ENCODE data around the gene H2BK1. TPM values are rescaled to one million over a fixed set of nuclear protein-coding genes. Genes with fewer than 3 reads are reported as not detected.

H2BK1 gene
- total RNA-seq, 2 experiments from 2014 or later = not detected

- H3K4me3 Mint-ChIP-seq = peak overlapping the region; percentile 99
- no peaks in the 10 kb centered on the region for H3K9me3 Mint-ChIP-seq
- H3K36me3 Mint-ChIP-seq (ENCODE audit: low read depth) = peaks cover 34% of the 10 kb centered on the region
- H3K27me3 Mint-ChIP-seq (ENCODE audit: low read depth) = no peaks in the 10 kb centered on the region
- CTCF ChIA-PET = interaction anchor here (0.8 to 12.4 kb wide), 4 partner anchors 19 to 102 kb away, joined by 3 to 97 read pairs (median 3); no protein-coding TSS in a partner anchor
- peaks cover 32% of the 10 kb centered on the region for H3K4me1 Mint-ChIP-seq (ENCODE audit: low read depth)
- intact Hi-C loops (cut with micrococcal nuclease) = loop anchor here (2.0 kb wide), 3 partner anchors 51 to 407 kb away; partner anchors contain the start of gene ABCB8
- no peak overlapping the region for H3K27ac Mint-ChIP-seq
- DNase-seq = no peak
Measured at GRCh38 chr7:151225948-151226510, 15.7 kb upstream of the H2BK1 start.

DNA sequence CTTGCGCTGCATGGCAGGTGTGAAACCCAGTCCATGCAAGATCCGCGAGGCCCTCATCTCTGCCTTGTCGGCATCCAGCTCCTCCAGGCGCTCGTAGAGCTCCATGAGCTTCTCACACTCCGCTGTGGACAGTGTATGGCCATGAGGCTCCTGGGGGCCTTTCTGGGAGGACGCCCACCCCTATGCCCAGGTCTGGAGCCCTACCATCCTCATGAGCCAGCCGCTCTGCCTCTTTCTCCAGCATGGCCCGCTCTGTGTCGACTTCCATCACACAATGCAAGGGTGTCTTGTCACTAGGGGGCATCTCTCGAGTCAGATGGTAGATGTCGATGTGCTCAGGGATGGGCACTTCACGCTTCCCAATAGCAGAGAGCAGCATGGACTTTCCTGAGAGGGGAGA is 13.4 kb upstream of the H2BK1 start:
- Mint-ChIP-seq H3K36me3 (ENCODE audit: low read depth) (peaks cover 44% of the 10 kb centered on the region), H3K9me3 (no peaks in the 10 kb centered on the region), H3K4me3 (no peak overlapping the region), H3K27me3 (ENCODE audit: low read depth) (no peaks in the 10 kb centered on the region), H3K27ac (no peak overlapping the region), H3K4me1 (ENCODE audit: low read depth) (peaks cover 32% of the 10 kb centered on the region)
- intact Hi-C loops (cut with micrococcal nuclease) = no loop called here
- no peak for DNase-seq
- CTCF ChIA-PET = interaction anchor here (0.6 to 12.4 kb wide), 2 partner anchors 16 to 22 kb away, joined by 3 to 97 read pairs; no protein-coding TSS in a partner anchor

DNA sequence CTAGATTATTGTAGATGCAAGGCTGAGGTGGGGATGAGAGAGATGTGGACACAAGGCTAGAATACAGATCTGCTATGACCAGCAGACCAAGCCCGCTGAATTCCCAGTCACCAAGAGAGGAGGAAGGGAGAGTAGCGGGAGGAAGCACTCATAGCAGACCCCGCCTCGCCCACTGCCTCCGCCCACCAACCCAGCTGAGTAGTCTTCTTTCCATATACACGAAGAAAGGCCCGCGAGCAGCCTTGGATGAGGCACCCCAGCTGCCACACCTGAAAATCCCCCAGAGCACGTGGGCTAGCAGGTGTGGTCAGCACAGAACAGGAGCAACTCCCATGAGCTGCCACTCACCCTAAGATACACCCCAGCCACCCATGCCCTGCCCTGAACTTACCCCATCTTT is 7.9 kb upstream of the H2BK1 start:
- Mint-ChIP-seq H3K27me3 (ENCODE audit: low read depth) (no peaks in the 10 kb centered on the region), H3K36me3 (ENCODE audit: low read depth) (peaks cover 49% of the 10 kb centered on the region), H3K4me3 (no peak overlapping the region), H3K4me1 (ENCODE audit: low read depth) (no peaks in the 10 kb centered on the region), H3K27ac (no peak overlapping the region), H3K9me3 (no peaks in the 10 kb centered on the region)
- CTCF ChIA-PET = interaction anchor here (12.4 kb wide), 1 partner anchor 27 kb away, joined by 97 read pairs; no protein-coding TSS in a partner anchor
- no peak for DNase-seq
- intact Hi-C loops (cut with micrococcal nuclease) = no loop called here

DNA sequence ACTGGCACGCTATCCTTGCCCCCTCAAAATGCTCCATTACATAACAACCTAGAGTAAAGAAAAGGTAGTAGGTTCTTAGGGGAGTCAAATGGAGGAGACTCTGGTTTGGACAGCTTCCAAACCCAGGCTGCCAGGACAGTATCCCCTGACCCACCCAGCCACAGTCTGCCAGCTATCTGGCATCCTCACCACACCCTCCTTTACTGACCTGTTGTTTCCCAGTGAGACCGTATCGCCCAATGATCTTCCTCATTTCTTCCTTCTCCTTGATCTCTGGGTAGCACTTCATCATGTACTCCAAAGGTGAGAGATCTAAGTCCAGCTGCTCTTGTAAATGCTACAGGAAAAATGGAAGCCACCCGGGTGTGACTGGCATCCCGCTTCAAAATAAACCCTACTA is 5.1 kb upstream of the H2BK1 start:
- intact Hi-C loops (cut with micrococcal nuclease) = no loop called here
- peaks cover 42% of the 10 kb centered on the region for H3K36me3 Mint-ChIP-seq (ENCODE audit: low read depth)
- no peak for DNase-seq
- no peak overlapping the region for H3K4me3 Mint-ChIP-seq
- H3K27ac Mint-ChIP-seq = no peak overlapping the region
- no peaks in the 10 kb centered on the region for H3K9me3 Mint-ChIP-seq
- no peaks in the 10 kb centered on the region for H3K27me3 Mint-ChIP-seq (ENCODE audit: low read depth)
- H3K4me1 Mint-ChIP-seq (ENCODE audit: low read depth) = no peaks in the 10 kb centered on the region
- CTCF ChIA-PET = interaction anchor here (0.6 kb wide), 1 partner anchor 40 kb away, joined by 3 read pairs; no protein-coding TSS in a partner anchor

DNA sequence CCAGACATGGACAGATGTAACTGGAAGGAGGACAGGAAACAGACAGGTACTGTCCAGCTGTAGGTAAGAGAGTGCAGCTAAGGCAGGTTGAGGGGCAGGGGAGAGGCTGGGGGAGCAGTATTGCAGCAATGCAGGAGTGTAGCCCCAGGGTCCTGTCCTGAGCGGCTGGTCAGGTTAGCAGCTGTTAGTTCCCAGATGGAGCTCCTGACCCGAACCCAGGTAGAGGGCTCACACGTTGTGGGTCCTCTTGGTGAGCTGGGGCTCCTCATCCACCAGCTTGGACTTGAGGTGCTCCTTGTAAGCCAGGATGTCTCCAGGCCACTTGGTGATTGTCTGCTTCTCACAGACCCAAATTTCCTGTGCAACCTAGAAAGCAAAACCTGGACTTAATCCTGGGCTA is 3.5 kb upstream of the H2BK1 start:
- CTCF ChIA-PET = interaction anchor here (0.7 to 2.0 kb wide), 2 partner anchors 30 to 96 kb away, joined by 3 to 7 read pairs; no protein-coding TSS in a partner anchor
- Mint-ChIP-seq H3K4me1 (ENCODE audit: low read depth) (no peaks in the 10 kb centered on the region), H3K27me3 (ENCODE audit: low read depth) (no peaks in the 10 kb centered on the region), H3K4me3 (no peak overlapping the region), H3K27ac (no peak overlapping the region), H3K36me3 (ENCODE audit: low read depth) (peaks cover 34% of the 10 kb centered on the region), H3K9me3 (no peaks in the 10 kb centered on the region)
- intact Hi-C loops (cut with micrococcal nuclease) = no loop called here
- no peak for DNase-seq

GRCh38 chr7:151212626-151213025 is 2.3 kb upstream of the H2BK1 start:
- no peak for DNase-seq
- Mint-ChIP-seq H3K9me3 (no peaks in the 10 kb centered on the region), H3K27me3 (ENCODE audit: low read depth) (no peaks in the 10 kb centered on the region), H3K36me3 (ENCODE audit: low read depth) (peaks cover 23% of the 10 kb centered on the region), H3K4me1 (ENCODE audit: low read depth) (peaks cover 3% of the 10 kb centered on the region), H3K27ac (no peak overlapping the region), H3K4me3 (no peak overlapping the region)
- intact Hi-C loops (cut with micrococcal nuclease) = no loop called here
- CTCF ChIA-PET = interaction anchor here (1.1 to 2.0 kb wide), 2 partner anchors 22 to 31 kb away, joined by 3 to 7 read pairs; no protein-coding TSS in a partner anchor

- no peak for DNase-seq
- Mint-ChIP-seq H3K9me3 (no peaks in the 10 kb centered on the region), H3K4me3 (no peak overlapping the region), H3K27me3 (ENCODE audit: low read depth) (no peaks in the 10 kb centered on the region), H3K4me1 (ENCODE audit: low read depth) (peaks cover 15% of the 10 kb centered on the region), H3K36me3 (ENCODE audit: low read depth) (peaks cover 22% of the 10 kb centered on the region), H3K27ac (no peak overlapping the region)
- CTCF ChIA-PET = interaction anchor here (0.9 to 1.1 kb wide), 2 partner anchors 14 to 33 kb away, joined by 3 read pairs; no protein-coding TSS in a partner anchor
- intact Hi-C loops (cut with micrococcal nuclease) = no loop called here
Measured at GRCh38 chr7:151211155-151211772, 976 bp upstream of the H2BK1 start.

DNA sequence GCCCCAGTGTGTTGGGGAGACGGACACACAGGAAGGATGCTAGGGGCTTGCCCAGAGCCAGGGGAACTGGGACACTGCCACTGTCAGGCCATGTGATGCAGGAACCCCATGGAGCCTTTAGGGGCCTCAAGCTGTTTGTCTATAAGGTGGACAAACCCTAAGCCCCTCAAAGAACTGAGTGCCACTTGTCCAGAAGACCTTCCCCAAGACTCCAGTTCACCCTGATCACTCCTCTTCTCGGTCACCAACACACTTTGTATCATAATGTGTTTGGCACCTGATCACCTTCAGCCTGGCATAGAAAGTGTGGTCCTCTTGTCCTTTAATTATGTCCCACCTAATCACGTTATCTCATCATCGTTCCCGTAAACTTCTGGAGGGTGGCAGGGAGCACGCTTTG is 700 bp downstream of the H2BK1 start:
- Mint-ChIP-seq H3K4me1 (ENCODE audit: low read depth) (peaks cover 17% of the 10 kb centered on the region), H3K27ac (no peak overlapping the region), H3K4me3 (no peak overlapping the region), H3K9me3 (no peaks in the 10 kb centered on the region), H3K27me3 (ENCODE audit: low read depth) (peaks cover 2% of the 10 kb centered on the region), H3K36me3 (ENCODE audit: low read depth) (peaks cover 9% of the 10 kb centered on the region)
- intact Hi-C loops (cut with micrococcal nuclease) = no loop called here
- CTCF ChIA-PET = no interaction called here
- no peak for DNase-seq

DNA sequence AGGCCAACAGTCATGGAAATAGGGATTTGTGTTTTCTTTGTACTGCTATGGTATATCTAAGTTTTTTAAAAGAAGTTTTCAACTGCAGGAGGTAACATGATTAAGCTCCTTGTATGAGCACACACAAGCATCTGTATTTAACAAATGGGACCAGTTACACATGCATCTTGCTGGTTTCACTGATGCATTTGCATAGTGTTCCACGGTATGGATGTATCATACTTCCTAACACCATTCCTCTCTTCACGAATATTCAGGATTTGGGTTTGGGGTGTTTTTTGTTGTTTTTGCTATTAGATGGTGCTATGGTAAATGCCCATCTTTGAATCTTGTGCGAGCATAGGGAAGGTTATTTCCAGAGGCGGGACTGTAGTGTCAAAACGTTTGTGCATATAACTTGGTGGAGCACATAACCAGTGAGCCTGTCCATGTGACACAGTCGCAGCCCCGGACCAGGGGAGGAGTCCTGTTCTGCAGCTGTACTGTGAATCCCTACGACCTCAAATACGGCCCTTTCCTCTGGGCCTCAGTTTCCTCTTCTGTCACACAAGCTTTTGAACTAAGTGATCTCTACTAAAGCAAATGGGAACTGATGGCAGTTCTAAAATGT is 1.9 kb downstream of the H2BK1 start:
- Mint-ChIP-seq H3K4me3 (no peak overlapping the region), H3K36me3 (ENCODE audit: low read depth) (peaks cover 3% of the 10 kb centered on the region), H3K27me3 (ENCODE audit: low read depth) (peaks cover 2% of the 10 kb centered on the region), H3K4me1 (ENCODE audit: low read depth) (peaks cover 17% of the 10 kb centered on the region), H3K9me3 (no peaks in the 10 kb centered on the region), H3K27ac (no peak overlapping the region)
- intact Hi-C loops (cut with micrococcal nuclease) = no loop called here
- no peak for DNase-seq
- CTCF ChIA-PET = interaction anchor here (0.9 kb wide), 1 partner anchor 36 kb away, joined by 3 read pairs; no protein-coding TSS in a partner anchor

GRCh38 chr7:151207804-151208203 is 2.5 kb downstream of the H2BK1 start:
- intact Hi-C loops (cut with micrococcal nuclease) = no loop called here
- H3K9me3 Mint-ChIP-seq = no peaks in the 10 kb centered on the region
- no peak for DNase-seq
- CTCF ChIA-PET = interaction anchor here (0.9 kb wide), 1 partner anchor 36 kb away, joined by 3 read pairs; no protein-coding TSS in a partner anchor
- no peaks in the 10 kb centered on the region for H3K36me3 Mint-ChIP-seq (ENCODE audit: low read depth)
- H3K4me1 Mint-ChIP-seq (ENCODE audit: low read depth) = peaks cover 17% of the 10 kb centered on the region
- H3K27ac Mint-ChIP-seq = no peak overlapping the region
- no peak overlapping the region for H3K4me3 Mint-ChIP-seq
- peaks cover 2% of the 10 kb centered on the region for H3K27me3 Mint-ChIP-seq (ENCODE audit: low read depth)

DNA sequence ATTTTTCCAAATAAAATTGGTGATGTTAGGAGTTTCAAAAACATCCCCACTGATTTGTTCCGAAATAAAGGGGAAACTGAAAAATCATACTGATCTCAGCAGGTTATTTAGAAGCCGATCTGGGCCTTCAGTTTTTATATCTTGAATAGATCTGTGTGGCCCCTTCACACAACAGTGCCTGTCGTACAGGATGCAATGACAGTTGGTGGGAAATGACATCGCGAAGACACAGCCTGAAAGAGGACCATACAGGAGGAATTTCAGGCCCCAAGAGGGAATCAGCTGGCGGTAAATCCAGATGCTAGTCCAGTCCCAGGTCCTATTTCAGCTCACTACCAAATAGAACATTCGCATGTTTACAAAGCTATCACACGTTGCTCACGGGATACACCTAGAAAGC is 3.0 kb downstream of the H2BK1 start:
- no peak for DNase-seq
- no peak overlapping the region for H3K27ac Mint-ChIP-seq

DNA sequence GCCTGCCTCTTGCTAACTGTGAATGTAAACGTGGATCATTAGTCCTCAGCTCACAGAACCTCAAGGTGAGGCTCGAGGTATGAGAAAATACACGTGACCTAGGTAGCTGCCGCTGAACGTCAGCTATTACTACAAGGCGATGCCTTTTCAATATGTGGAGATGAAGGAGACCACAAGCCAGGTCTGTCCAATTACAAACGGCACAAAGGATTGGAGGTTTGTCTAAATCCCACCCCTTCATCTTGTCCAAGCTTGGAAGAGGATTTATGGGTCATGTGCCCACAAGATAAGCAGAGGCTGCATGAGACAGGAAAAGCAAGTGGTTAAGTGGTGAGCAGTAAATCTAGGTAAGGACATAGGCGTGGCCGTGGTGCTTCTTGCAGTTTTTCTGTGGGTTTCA is 3.4 kb downstream of the H2BK1 start:
- Mint-ChIP-seq H3K4me3 (no peak overlapping the region), H3K27me3 (ENCODE audit: low read depth) (peaks cover 2% of the 10 kb centered on the region), H3K4me1 (ENCODE audit: low read depth) (peaks cover 17% of the 10 kb centered on the region), H3K36me3 (ENCODE audit: low read depth) (no peaks in the 10 kb centered on the region), H3K9me3 (no peaks in the 10 kb centered on the region), H3K27ac (no peak overlapping the region)
- CTCF ChIA-PET = interaction anchor here (1.1 to 2.1 kb wide), 2 partner anchors 37 to 243 kb away, joined by 3 to 5 read pairs; no protein-coding TSS in a partner anchor
- DNase-seq = no peak
- intact Hi-C loops (cut with micrococcal nuclease) = no loop called here

More for the DNA sequence above, 3.0 kb downstream of the H2BK1 start:
- Mint-ChIP-seq H3K4me1 (ENCODE audit: low read depth) (peaks cover 17% of the 10 kb centered on the region), H3K27me3 (ENCODE audit: low read depth) (peaks cover 2% of the 10 kb centered on the region), H3K9me3 (no peaks in the 10 kb centered on the region), H3K36me3 (ENCODE audit: low read depth) (no peaks in the 10 kb centered on the region), H3K4me3 (no peak overlapping the region)
- CTCF ChIA-PET = interaction anchor here (0.9 to 2.1 kb wide), 2 partner anchors 37 kb away, joined by 3 to 5 read pairs; no protein-coding TSS in a partner anchor
- intact Hi-C loops (cut with micrococcal nuclease) = no loop called here

Measured in activated naive CD4-positive, alpha-beta T cell treated with anti-CD3 and anti-CD28 coated beads for 36 hours (primary cell).